ENCODE data around the gene ATG5.

- TF ChIP-seq CTCF (conservative IDR thresholded peaks at IDR 0.05; ENCODE audit: low read length) (no peak), EZH2phosphoT487 (IDR thresholded peaks at IDR 0.05; ENCODE audit: borderline replicate concordance) (no peak)
Observed at GRCh38 chr6:106257195-106257594, 68.4 kb downstream of the ATG5 start.

All from Loucy (cell line).